SH-SY5Y (cell line): ENCODE measurements around the gene SLC41A3.

Experiments
- GATA2 ChIP-seq: IDR thresholded peaks from 2 replicates; pipeline ENCODE4 v1.6.1; 2011; ENCODE audit warnings: mild to moderate bottlenecking, low read depth, low read length
- GATA3 ChIP-seq: IDR thresholded peaks from 2 replicates; pipeline ENCODE4 v1.6.1; 2011; ENCODE audit warnings: low read depth, mild to moderate bottlenecking, low read length, moderate library complexity

Gene SLC41A3

DNA sequence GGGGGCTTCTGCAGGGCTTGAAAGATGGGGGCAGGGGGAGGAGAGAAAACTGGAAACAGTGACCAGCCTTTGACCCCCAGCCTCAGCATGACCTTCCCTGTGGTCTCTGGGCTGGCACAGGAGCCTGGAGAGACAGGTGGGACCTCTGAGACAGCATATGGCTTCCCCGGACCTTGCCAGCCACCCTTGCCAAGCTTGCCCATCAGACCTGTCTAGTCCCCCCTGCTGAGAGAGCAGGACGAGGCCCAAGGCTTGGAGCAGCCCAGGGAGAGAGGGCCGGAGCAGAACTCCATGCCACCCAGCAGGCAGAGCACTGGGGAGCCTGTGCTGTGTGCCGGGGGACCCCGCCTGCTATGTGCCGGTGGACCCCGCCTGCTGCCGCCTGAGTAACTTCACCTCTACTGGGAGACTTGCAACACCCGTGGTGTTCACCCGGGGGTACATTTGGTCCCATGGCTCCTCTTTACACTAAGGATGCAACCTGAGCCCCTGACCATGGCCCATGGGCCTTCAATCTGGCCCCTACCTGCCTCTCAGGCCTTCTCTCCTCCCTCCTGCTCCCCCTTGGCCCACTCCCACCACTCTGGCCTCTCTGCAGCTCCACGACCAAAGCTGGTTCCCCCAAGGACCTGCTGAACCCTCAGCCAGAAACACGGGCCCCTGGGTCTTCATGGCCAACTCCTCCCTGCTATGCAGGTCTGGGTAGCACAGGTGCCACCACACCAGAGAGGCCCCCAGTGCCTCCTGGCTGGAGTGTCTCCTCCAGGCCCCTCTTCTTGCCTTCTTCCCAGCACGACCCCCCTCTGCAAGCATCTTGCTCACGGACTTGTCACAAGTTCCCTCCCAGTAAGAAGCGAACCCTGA is 21.1 kb upstream of the SLC41A3 start:
- TF ChIP-seq GATA2 (no peak), GATA3 (no peak)

- TF ChIP-seq GATA3 (no peak), GATA2 (no peak)
These were observed 20.2 kb upstream of the SLC41A3 start for GRCh38 chr3:126104028-126104635.

- TF ChIP-seq GATA3 (no peak), GATA2 (no peak)
These were observed 19.4 kb upstream of the SLC41A3 start for GRCh38 chr3:126103121-126104027.

- TF ChIP-seq GATA2: no peak
- TF ChIP-seq GATA3: no peak
These were observed 18.6 kb upstream of the SLC41A3 start for GRCh38 chr3:126102530-126102951.

DNA sequence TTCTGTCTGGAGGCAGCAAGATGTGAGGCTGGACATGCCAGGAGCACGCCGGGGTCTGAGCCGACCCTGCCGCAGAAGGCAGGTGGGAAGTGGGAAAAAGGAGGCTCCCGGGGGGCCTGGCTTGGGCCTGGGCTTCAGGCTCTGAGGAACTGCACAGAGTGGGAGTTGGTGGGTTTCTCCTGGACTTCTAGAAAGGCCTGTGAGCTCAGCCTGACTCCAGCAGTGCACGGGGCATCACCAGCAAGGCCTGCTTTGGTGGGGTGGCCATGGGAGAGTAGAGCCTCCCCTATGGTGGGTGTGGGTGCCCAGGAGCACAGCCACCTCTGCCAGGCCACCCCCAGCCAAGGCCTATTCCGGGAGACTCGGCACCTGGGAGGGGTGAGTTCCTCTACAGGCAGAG is 18.1 kb upstream of the SLC41A3 start:
- TF ChIP-seq GATA3 (no peak), GATA2 (no peak)

DNA sequence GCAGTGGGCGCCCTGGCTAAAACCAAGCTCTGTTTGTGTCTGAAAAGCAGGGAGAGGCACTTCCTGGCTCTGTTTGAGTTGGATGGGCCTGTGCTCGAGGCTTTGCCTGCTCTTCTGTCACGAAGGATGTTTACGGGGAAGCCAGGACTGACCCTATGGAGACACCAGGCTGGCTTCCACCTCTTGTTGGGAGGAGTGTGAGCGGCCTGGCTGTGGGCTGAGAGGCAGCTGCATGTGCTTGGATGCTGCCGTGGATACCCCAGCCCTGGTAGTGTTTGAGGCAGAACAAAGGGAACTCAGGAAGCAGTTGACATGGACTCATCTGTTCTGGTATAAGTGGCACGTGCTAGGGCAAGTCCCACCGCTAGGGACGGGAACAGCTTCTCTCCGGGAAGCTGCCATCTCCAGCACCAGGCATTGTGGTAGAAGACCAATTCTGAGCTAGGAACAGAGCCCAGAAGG is 17.6 kb upstream of the SLC41A3 start:
- no peak for TF ChIP-seq GATA2
- TF ChIP-seq GATA3: no peak

- TF ChIP-seq GATA2: peak; percentile 20; the same call in 1 of the 2 replicates
- TF ChIP-seq GATA3: no peak
These were observed 16.8 kb upstream of the SLC41A3 start for GRCh38 chr3:126100634-126101301.

- TF ChIP-seq GATA3 (no peak), GATA2 (no peak)
These were observed 16.3 kb upstream of the SLC41A3 start for GRCh38 chr3:126100269-126100633.

DNA sequence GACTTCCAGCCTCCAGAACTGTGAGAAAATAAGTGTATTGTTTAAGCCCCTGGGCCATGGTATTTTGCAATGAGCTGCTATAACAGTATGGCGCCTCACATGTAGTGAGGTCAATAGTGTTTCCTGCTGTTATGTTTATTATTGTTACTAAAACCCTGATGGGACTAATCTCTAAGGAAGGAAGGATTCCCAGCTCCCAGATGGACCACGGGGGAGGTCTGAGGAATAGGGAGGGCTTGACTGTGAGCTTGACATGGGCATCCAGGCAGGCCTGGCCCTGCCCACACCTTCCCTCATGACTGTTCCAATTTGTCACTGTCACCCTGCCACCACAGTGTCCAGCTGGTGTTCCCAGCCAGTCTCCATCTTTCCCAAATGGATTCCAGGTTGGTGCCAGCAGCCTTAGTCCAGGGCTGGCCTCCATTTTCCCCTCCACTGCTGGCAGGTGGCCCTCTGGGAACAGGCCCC is 14.5 kb upstream of the SLC41A3 start:
- TF ChIP-seq GATA3 (no peak), GATA2 (no peak)

DNA sequence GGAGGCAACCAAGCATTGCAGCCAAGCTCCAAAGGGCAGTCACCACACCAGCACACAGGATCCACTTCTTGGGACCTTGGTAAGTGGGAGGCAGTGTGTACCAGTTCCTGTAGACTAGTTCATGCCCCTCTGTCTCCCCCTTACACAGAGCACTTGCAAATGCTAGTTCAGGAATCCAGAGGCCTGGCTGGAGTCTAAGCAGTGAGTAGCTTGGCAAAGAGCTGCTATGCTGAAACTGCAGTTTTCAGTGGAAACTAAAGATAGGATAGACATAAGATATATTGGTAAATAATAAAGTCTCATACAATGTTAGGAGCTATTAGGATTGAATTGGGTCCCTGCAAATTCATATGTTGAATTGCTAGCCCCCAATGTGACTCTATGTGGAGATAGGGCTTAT is 13.9 kb upstream of the SLC41A3 start:
- no peak for TF ChIP-seq GATA2
- no peak for TF ChIP-seq GATA3

- TF ChIP-seq GATA2: no peak
- no peak for TF ChIP-seq GATA3
These were observed 3.7 kb upstream of the SLC41A3 start for GRCh38 chr3:126087552-126088175.

- TF ChIP-seq GATA3 (no peak), GATA2 (no peak)
These were observed 1.9 kb upstream of the SLC41A3 start for GRCh38 chr3:126085841-126086240.

GRCh38 chr3:126085276-126085675 is 1.4 kb upstream of the SLC41A3 start:
- TF ChIP-seq GATA2 (no peak), GATA3 (no peak)
